NCI-H2227 (cell line): ENCODE results near the gene ABAT.

Source experiments
- DNase-seq: peaks from one replicate; lab custom pipeline; 2025; ENCODE audit not compliant: unreplicated experiment; lab: John Stamatoyannopoulos, UW

The ABAT gene

DNA sequence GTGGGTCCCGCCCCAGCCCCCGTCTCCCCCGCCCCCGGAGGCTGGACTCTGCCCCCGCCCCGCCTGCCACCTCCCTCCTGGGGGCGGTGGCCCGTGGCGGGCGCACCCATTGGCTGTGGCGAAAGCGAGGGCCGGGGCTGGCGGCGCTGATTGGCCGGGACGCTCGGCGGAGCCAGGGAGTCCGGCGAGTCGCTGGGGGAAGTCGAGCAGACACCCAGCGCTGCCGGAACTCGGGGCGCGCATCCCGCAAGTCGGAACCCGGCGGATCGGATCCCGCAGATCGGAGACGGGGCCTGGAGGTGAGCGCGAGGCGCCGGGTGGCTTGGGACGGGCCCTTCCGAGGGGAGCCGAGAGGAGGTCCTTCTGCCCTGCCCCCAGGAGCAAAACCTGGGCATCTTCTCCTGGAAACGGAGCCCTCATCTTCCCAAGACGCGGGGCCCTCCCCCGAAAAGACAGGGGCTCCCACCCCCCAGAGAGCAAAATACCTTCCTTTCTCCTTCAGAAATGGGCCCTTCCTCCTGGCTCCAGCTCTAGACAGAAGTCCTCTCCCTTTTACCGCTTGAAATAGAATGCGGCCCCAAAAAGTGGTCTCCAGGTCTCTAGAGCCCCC is at the start of gene ABAT:
ABAT (plus strand) TSS at position 205 of the 610 bp plus-strand sequence. CDS start 61,123 bp downstream, outside the sequence.
- DNase-seq, result peak; percentile 93

GRCh38 chr16:8625491-8626087 is 48.8 kb upstream of the ABAT start:
- DNase-seq, result no peak

- no peak for DNase-seq
Observed at GRCh38 chr16:8626946-8627345, 47.5 kb upstream of the ABAT start.

DNA sequence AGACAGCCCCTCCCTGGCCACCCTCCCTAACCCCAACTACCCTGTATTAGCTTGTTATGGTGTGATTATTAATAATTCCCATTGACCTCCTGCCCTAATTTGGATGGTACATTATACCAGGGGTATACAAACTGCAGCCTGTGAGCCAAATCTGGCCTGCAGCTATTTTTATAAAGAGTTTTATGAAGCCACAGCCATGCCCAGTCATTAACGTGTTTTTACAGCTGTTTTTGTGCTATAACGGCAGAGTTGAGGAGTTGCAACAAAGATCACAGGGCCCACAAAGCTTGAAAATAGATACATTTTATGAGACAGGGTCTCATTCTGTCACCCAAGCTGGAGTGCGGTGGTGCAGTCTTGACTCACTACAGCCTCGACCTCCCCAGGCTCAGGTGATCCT is 47.0 kb upstream of the ABAT start:
- DNase-seq, result no peak

- no peak for DNase-seq
Observed at GRCh38 chr16:8628981-8629725, 45.3 kb upstream of the ABAT start.

DNA sequence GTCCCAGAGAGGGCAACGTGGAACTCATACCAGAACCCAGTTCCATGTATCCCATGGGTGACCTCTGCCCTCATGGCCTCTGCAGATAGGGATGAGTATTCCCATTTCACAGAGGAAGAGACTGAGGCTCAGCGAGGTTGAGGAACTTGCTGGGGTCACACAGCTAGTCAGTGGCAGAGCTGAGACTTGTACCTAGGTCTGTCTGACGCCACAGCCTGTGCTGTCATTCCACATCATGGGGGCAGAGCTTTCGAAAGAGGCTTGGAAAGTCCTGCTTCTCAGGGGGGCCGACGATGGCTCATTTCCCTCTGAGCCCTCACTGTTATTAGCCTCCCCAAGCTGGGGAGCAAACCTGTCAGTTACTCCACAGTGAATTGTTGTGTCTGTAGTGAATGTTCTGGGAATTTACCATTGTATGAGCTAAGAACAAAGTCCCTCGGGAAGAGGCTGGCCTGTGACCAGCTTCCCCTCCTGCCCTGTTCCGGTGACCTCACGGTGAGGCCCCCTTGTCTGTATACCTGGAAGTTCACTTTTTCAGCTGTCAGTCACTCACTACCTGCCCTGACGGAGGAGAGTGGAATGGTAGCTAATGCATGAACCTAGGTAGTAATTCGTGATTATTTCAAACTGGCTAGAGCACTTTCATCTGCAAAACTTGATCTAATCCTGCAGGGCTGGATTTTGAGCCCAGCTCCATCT is 44.0 kb upstream of the ABAT start:
- no peak for DNase-seq

- DNase-seq, result no peak
Observed at GRCh38 chr16:8631373-8631772, 43.0 kb upstream of the ABAT start.

- DNase-seq, result no peak
Observed at GRCh38 chr16:8631818-8632465, 42.5 kb upstream of the ABAT start.

- DNase-seq, result no peak
Observed at GRCh38 chr16:8632675-8633182, 41.7 kb upstream of the ABAT start.

DNA sequence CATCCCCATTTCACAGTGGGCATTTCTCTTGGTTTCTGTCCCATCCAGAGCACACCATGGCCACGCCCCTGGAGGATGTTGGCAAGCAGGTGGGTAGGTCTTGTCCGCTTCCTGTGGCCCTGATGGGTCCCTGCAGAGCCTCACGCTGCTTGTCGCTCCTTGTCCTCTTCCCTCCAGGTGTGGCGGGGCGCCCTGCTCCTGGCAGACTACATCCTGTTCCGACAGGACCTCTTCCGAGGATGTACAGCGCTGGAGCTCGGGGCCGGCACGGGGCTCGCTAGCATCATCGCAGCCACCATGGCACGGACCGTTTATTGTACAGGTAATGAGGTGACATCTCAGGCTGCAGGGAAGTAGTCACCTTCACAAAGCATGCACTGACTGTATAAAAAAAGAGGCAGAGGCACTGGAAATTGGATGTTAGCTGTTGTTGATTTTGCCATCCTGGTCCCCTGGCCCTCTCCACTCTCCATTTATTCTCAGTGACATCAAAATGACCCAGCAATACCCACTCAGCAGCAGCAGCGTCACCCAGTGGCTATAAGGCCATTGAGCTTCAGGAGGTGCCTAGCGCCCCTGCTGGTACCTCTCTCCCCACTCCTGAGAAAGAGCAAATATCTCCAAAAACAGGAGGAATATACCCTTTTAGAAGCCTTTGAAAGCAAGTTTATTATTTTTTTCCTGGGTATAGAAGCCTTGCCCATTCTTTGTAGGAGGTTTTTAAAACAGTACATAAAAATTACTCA is 39.3 kb upstream of the ABAT start:
- DNase-seq, result peak; percentile 73

DNA sequence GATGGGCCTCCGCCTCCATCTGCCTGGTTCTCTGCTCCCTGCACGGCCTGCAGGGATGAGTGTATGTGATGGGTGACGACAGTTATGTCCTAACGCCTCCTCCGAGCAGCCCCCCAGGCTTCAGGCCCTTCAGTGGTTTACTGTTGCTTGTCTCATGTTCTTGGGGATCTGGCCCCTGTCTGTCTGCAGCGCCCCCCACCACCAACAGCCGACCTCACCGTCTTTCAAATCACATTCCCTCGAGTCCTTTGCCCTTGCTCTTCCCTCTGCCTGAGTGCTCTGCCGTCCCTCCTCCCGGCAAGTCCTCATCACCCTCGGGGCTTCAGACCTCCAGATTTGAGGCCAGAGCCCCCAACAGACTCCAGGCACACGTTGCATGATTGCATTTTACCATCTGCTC is 34.7 kb upstream of the ABAT start:
- DNase-seq, result no peak

GRCh38 chr16:8641671-8642070 is 32.7 kb upstream of the ABAT start:
- no peak for DNase-seq

DNA sequence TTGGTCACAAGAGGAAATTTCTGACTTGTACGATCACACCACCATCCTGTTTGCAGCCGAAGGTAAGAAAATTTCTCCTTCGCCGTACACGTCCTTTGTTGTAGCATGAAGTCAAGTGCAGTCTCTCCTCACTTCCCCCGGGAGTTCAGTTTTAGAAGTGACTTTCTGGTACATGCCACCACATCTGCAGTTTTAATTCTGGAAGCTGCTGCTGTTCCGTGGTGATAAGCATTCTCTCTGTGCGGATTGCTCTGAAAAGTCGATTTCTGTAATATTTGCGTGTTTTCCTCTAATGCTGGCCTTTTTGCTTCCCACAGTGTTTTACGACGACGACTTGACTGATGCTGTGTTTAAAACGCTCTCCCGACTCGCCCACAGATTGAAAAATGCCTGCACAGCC is 32.3 kb upstream of the ABAT start:
- no peak for DNase-seq

DNA sequence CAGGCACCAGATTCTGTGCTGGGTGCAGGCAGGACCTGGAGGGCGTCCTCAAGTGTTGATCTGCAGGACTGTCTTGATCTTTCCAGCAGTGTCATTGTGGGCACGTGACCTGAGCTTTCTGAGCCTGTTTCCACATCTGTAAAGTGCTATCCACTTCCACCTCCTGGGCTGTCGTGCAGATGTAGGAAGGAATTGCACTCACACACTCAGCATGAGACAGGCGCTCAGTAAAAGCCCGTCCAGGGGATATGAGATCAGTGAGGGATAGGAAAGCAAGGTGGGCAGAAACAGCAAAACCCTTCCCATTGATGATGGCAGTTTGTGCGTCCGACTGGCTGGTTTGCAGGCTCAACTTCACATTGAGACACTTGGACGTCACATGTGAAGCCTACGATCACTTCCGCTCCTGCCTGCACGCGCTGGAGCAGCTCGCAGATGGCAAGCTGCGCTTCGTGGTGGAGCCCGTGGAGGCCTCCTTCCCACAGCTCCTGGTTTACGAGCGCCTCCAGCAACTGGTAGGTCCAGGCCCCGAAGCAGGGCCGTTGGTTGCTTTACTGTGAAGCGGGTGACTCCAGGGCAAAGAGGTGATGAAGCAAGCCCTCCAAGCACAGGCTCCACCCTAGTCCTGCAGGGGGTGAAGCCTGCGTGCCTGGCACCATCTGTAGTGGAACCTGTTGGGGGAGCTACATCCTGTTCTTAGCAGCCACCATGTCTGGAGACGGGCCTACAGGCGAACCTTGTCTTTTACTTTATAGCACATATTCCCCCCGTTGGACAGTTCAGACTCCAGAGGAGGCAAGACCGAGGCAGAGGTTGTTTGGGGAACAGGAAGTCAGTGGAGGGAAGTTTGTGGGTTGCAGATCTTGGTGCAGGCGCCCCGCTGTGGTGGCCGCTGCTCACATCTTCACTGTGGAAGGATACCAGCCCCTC is 29.9 kb upstream of the ABAT start:
- no peak for DNase-seq

GRCh38 chr16:8645141-8645521 is 29.3 kb upstream of the ABAT start:
- no peak for DNase-seq

GRCh38 chr16:8645831-8646230 is 28.6 kb upstream of the ABAT start:
- DNase-seq, result no peak

DNA sequence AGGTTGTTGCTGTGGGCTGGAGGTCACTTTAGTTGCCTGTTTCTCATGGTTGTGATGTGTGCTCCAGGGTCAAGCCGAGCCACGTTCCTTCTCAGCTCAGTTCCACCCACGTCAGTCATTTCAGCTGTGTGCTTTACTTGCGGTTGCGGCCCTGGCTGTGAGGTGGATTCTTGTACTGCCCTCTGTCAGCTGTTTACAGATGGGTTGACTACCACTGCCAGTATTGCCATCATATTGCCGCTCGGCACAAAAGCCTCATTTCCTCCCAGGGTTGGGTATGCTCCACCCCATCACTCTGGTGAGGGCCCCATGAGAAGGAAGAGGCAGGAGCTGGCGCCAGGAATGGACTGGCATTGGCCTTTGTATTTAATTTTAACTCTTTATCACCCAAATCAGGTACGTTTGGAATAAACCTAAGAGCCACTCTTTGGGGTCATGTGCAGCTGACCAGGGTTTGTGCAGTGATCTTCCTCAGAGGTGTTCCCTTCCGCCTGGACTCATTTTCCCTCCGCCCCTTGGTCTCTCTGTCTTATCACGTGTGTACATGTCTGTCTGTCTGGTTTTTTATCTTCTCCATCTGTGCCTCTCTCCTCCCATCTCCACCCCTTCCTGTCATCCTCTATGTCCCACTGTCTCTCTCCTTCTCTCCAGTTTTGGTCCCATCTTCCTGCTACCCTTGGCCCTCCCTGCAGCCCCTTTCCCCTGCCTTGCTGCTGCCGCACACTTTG is 27.9 kb upstream of the ABAT start:
- DNase-seq, result no peak

- no peak for DNase-seq
Observed at GRCh38 chr16:8647721-8648318, 26.6 kb upstream of the ABAT start.
